Sigmoid colon (tissue), 4 donors: Measurements from ENCODE around the gene KRT16.

Experiments used
- CTCF ChIP-seq, 4 experiments: fragments of 450-650 bp in 3 of 4; fragments of 200-600 bp in 1 of 4; IDR thresholded peaks; one replicate each; pipeline ENCODE4 v1.5.1; 2016 to 2019; ENCODE audit warnings: antibody characterized with exemption in 4 of 4, mild to moderate bottlenecking in 3 of 4, moderate library complexity in 2 of 4
- POLR2A ChIP-seq, 2 donors: fragments of 450-650 bp; IDR thresholded peaks; one replicate each; pipeline ENCODE4 v1.6.1; 2016; ENCODE audit warnings: antibody characterized with exemption in 2 of 2, mild to moderate bottlenecking in 2 of 2, moderate library complexity in 2 of 2
- POLR2AphosphoS5 ChIP-seq, 4 donors: sonication (generic); formaldehyde crosslinking; IDR thresholded peaks; one replicate each; pipeline ENCODE4 v1.6.1; 2017; ENCODE audit warnings: antibody characterized with exemption in 4 of 4

GRCh38 chr17:41647038-41647813 lies 34.7 kb upstream of the KRT16 start:
- TF ChIP-seq POLR2A (IDR thresholded peaks at IDR 0.05) (no peak), CTCF (IDR thresholded peaks at IDR 0.05) (no peak), POLR2AphosphoS5 (IDR thresholded peaks at IDR 0.05) (no peak)
